ENCODE measurements around the gene KREMEN1.

DNA sequence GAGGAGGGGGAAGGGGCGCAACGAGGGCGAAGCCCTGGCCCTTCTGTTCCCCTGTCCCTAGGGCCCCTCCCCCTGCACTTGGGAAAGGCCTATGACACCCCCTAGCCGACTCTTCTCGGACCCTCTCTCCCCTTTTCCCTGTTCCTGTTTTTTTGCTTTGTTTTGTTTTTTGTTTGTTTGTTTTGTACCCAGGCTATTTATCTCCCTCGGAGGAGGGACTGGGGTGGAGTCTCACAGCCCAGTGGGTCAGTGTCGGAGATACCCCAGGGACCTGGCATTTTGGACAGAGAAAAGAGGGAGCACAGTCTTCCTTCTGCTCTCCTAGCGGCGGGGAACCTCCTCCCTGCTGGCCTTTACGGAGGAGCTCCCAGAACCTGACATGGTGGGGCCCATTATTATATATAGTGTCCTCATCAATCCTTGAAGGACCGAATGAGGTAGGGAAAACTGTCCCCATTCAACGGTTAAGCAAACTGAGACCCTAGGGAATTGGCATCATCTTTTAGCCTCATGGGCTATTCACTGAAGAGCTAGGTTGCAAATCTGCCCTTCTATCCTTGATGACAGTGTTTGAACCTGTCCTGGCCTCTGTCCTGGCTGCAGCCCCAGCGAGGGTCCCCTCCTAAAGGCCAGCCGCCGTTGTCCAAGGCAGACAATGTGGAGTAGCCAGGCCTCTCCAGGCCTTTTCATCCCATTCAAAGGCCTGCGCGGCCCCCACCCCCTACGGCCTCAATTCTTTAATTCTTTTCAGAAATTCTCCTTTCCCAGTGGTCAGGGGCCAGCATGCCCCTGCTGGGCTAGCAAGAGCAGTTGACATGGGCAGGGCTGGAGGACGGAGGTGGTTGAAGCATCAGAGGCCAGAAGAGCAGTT is 133.8 kb downstream of the KREMEN1 start:
- TF ChIP-seq POLR2A (IDR thresholded peaks at IDR 0.05) = no peak
- TF ChIP-seq, protein P1, sequence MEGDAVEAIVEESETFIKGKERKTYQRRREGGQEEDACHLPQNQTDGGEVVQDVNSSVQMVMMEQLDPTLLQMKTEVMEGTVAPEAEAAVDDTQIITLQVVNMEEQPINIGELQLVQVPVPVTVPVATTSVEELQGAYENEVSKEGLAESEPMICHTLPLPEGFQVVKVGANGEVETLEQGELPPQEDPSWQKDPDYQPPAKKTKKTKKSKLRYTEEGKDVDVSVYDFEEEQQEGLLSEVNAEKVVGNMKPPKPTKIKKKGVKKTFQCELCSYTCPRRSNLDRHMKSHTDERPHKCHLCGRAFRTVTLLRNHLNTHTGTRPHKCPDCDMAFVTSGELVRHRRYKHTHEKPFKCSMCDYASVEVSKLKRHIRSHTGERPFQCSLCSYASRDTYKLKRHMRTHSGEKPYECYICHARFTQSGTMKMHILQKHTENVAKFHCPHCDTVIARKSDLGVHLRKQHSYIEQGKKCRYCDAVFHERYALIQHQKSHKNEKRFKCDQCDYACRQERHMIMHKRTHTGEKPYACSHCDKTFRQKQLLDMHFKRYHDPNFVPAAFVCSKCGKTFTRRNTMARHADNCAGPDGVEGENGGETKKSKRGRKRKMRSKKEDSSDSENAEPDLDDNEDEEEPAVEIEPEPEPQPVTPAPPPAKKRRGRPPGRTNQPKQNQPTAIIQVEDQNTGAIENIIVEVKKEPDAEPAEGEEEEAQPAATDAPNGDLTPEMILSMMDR (IDR thresholded peaks at IDR 0.05 in 4 of 5, conservative IDR thresholded peaks at IDR 0.05 in 1 of 5) = no peak
